ENCODE data around the gene GAREM1.

GRCh38 chr18:32443033-32443705 lies 27.5 kb downstream of the GAREM1 start:
- TF ChIP-seq POLR2A (IDR thresholded peaks at IDR 0.05) (no peak), POLR2AphosphoS5 (IDR thresholded peaks at IDR 0.05) (no peak)
- TF ChIP-seq, protein P1, sequence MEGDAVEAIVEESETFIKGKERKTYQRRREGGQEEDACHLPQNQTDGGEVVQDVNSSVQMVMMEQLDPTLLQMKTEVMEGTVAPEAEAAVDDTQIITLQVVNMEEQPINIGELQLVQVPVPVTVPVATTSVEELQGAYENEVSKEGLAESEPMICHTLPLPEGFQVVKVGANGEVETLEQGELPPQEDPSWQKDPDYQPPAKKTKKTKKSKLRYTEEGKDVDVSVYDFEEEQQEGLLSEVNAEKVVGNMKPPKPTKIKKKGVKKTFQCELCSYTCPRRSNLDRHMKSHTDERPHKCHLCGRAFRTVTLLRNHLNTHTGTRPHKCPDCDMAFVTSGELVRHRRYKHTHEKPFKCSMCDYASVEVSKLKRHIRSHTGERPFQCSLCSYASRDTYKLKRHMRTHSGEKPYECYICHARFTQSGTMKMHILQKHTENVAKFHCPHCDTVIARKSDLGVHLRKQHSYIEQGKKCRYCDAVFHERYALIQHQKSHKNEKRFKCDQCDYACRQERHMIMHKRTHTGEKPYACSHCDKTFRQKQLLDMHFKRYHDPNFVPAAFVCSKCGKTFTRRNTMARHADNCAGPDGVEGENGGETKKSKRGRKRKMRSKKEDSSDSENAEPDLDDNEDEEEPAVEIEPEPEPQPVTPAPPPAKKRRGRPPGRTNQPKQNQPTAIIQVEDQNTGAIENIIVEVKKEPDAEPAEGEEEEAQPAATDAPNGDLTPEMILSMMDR (IDR thresholded peaks at IDR 0.05) = no peak
